Colonic mucosa (tissue), 4 donors: Measurements from ENCODE around the gene UXT. TPM values are rescaled to one million over a fixed set of nuclear protein-coding genes. Genes with fewer than 3 reads are reported as not detected.
"Not testable (repeated sequence)": the region's sequence is repeated elsewhere in the genome, so short reads cannot be mapped to it uniquely, and the experiment has no call there.

Experiments used
- DNase-seq: peaks from one replicate; pipeline ENCODE4 v3.0.0-alpha.2; 2020
- H3K27ac ChIP-seq: fragments of 200-600 bp; one replicate; pipeline ENCODE4 v1.8.0; 2021
- H3K27me3 ChIP-seq: fragments of 200-600 bp; one replicate; pipeline ENCODE4 v1.8.0; 2021
- H3K36me3 ChIP-seq: fragments of 200-600 bp; one replicate; pipeline ENCODE4 v1.8.0; 2021
- H3K4me1 ChIP-seq: fragments of 200-600 bp; one replicate; pipeline ENCODE4 v1.8.0; 2021; ENCODE audit warnings: mild to moderate bottlenecking
- H3K4me3 ChIP-seq: fragments of 200-600 bp; one replicate; pipeline ENCODE4 v1.8.0; 2021
- H3K9ac ChIP-seq, 2 donors: one replicate each; pipeline ENCODE4 v1.7.0; 2013; ENCODE audit warnings: control low read depth in 2 of 2, low read depth in 2 of 2, low read length in 2 of 2
- H3K9me3 ChIP-seq: fragments of 200-600 bp; one replicate; pipeline ENCODE4 v1.8.0; 2021
- intact Hi-C: fragments of 100-400 bp; cut with DNase I; formaldehyde crosslinking; loops from one replicate; pipeline ENCODE4 v1.14.1; 2022
- total RNA-seq, 2 donors: library from RNA; stranded (reverse); fragmentation: NEBNext Ultra II Directional in 1 of 2; extraction: Animal tissue kit (Norgen Biotek cat#: 25700) in 1 of 2; gene quantifications; one replicate each; pipeline ENCODE4 v1.2.1, GENCODE V29; 2021
- TF ChIP-seq, protein P1 (sequence below): fragments of 200-600 bp; IDR thresholded peaks from one replicate; pipeline ENCODE4 v1.8.0; 2022; ENCODE audit warnings: antibody characterized with exemption, mild to moderate bottlenecking
- donor health status: healthy.
- donor health status: DM: no; HTN: no; CAD: no.
- donor health status: DM: no; HTN: no; CAD: no.

The UXT gene
- total RNA-seq, 2 donors from 2014 or later, result 102 to 123 TPM

DNA sequence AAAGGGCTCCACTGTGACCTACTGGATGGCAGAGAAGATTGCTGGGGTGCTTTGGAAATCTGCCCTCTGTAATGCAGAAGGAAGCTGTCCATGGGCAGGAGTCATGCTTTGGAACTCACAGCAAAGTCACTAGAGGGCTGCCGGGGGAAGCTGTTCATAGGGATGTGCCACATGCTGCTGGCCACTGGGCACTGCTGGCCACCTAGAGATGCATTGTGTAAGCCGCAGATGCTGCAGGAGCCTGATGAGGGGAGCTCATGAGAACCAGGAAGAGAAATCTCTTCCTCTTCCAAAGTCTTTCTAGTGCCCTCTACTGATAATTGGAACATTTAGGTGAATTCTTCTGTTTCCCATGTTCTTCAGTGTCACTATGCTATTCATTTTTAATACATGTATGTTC, 31.2 kb upstream of the UXT start:
- H3K27me3 ChIP-seq, result no peaks in the 10 kb centered on the region
- H3K9ac ChIP-seq, result no peak overlapping the region
- intact Hi-C loops, result no loop called here
- no peak for DNase-seq
- H3K9me3 ChIP-seq, result no peaks in the 10 kb centered on the region
- no peaks in the 10 kb centered on the region for H3K36me3 ChIP-seq
- no peak overlapping the region for H3K27ac ChIP-seq
- H3K4me1 ChIP-seq, result no peaks in the 10 kb centered on the region
- H3K4me3 ChIP-seq, result no peak overlapping the region
- TF ChIP-seq, protein P1, sequence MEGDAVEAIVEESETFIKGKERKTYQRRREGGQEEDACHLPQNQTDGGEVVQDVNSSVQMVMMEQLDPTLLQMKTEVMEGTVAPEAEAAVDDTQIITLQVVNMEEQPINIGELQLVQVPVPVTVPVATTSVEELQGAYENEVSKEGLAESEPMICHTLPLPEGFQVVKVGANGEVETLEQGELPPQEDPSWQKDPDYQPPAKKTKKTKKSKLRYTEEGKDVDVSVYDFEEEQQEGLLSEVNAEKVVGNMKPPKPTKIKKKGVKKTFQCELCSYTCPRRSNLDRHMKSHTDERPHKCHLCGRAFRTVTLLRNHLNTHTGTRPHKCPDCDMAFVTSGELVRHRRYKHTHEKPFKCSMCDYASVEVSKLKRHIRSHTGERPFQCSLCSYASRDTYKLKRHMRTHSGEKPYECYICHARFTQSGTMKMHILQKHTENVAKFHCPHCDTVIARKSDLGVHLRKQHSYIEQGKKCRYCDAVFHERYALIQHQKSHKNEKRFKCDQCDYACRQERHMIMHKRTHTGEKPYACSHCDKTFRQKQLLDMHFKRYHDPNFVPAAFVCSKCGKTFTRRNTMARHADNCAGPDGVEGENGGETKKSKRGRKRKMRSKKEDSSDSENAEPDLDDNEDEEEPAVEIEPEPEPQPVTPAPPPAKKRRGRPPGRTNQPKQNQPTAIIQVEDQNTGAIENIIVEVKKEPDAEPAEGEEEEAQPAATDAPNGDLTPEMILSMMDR, result no peak

DNA sequence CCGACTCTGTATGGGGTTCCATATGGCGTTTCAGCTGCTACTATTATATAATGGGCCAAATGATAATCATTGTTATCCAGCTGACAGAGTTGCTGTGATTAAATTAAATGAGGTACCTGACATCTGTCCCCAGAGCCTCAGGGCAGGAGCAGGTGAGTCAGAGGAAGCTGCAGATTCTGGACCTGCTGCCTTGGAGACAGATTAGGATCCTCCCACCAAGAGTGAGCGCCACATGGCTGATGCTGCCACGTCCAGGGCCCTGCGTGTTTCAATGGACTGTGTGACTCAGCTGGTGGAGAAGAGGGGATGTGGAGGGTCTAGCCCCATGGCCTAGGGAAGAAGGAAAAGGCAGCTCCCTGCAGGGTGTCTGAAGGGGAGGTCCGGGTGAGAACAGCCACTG, 28.3 kb upstream of the UXT start:
- no peak for DNase-seq
- Histone ChIP-seq H3K4me3 (no peak overlapping the region), H3K9me3 (no peaks in the 10 kb centered on the region), H3K27ac (no peak overlapping the region), H3K4me1 (no peaks in the 10 kb centered on the region), H3K36me3 (no peaks in the 10 kb centered on the region), H3K27me3 (no peaks in the 10 kb centered on the region), H3K9ac (no peak overlapping the region)
- intact Hi-C loops, result no loop called here
- TF ChIP-seq, protein P1, result no peak

DNA sequence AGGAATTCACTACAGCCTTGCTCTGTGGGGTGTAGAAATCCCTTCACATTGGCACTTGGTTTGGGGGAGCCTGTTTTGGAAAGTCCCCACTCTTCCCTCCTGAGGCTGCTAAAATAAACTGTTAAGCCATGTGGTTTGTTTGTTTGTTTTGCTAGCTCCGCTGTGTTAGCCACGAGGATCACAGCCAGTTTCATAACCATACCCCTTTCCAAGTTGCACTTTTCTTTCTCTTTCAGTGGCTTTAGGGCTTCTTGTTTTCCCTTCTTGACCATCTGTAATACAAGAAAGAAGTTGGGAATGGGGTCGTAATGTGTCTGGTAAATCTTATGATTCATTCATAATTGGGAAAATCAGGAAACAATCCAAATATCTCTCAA, 24.8 kb upstream of the UXT start:
- Histone ChIP-seq H3K9me3 (no peaks in the 10 kb centered on the region), H3K27me3 (no peaks in the 10 kb centered on the region), H3K4me3 (no peak overlapping the region), H3K27ac (no peak overlapping the region), H3K4me1 (no peaks in the 10 kb centered on the region), H3K36me3 (no peaks in the 10 kb centered on the region), H3K9ac (no peak overlapping the region)
- TF ChIP-seq, protein P1, result no peak
- no peak for DNase-seq
- intact Hi-C loops, result no loop called here

DNA sequence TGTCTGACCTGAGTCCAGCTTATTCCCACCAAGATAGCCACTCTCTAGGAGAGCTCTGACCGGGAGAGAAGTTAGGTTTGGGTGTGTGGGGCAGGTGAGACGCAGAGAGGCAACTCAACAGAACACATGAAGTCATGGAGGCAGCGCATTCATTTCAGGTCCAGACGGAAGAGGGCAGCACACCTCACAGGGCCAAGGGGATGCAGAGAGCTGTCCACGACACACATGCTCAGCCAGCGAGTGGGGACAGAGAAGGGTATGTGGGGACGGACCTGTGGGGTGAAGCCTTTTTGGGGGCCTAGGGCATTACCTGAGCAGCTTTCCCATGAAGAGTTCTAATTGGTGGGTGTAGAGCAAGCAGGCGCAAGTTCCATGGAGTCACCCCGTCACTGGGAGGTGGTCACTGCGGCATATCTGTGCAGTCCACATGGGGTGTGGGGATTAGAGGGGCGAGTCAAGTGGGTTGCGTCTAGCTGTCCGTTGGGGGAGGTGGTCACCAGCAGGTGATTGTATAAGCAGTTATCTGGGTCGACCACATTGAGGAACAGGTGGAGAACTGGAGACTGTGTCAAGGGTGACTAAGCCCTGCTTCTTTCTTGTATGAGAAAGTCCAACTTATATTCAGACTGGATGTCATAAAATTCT, 24.3 kb upstream of the UXT start:
- no peaks in the 10 kb centered on the region for H3K36me3 ChIP-seq
- no peak overlapping the region for H3K4me3 ChIP-seq
- no peak overlapping the region for H3K27ac ChIP-seq
- H3K9me3 ChIP-seq, result no peaks in the 10 kb centered on the region
- DNase-seq, result no peak
- no peaks in the 10 kb centered on the region for H3K4me1 ChIP-seq
- H3K9ac ChIP-seq, result no peak overlapping the region
- TF ChIP-seq, protein P1, result no peak
- no peaks in the 10 kb centered on the region for H3K27me3 ChIP-seq
- intact Hi-C loops, result no loop called here

DNA sequence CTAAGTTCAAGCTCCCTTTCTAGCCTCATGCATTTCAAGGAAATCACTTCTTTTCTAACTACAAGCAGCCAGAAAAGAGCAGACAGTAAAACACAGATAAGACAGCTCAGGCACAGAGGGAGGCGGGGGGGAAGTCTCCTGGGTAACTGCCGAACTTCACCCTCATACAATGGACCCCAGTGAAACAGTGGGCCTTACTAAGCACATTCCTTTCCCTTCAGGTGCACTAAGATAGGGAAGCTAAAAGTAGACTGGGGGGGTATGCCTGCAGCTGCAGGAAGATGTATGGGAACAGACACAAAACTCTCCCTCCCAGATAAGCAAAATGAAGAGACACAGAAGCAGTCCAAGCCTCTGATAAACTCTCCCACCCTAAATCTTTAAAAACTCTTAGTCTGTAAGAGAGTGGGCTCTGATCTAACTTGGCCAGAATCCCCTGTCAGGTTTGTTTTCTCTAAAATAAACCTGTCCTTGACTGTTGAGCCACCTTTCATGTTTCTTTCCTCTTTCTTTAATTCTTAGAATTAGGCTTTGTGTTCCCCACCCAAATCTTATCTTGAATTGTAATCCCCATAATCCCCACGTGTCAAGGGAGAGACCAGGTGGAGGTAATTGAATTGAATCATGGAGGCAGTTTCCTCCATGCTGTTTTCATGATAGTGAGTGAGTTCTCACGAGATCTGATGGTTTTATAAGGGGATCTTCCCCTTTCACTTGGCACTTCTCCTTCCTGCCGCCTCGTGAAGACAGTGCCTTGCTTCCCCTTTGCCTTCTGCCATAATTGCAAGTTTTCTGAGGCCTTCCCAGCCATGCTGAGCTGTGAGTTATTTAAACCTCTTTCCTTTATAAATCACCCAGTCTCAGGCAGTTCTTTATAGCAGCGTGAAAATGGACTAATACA, 17.2 kb upstream of the UXT start:
- H3K27me3 ChIP-seq, H3K9me3 ChIP-seq, DNase-seq, intact Hi-C loops, H3K9ac ChIP-seq, H3K27ac ChIP-seq, H3K36me3 ChIP-seq, H3K4me1 ChIP-seq, H3K4me3 ChIP-seq: not testable (repeated sequence)

DNA sequence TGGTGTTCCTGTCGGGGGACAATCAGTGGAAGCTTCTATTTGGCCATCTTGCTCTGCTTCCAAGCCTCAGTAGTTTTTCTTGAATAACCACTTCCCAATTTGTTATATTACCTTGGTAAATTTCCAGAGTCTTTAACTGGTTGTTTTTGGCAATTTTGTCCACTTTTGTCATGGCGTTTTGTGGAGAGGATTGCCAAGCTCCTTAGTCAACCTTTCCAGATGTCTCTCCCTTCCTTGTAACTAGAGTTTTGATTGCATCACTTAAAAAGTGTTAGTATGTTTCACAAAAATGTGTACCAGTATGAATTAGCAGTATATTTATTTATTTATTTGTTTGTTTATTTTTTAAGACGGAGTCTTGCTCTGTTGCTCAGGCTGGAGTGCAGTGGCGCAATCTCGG, 15.8 kb upstream of the UXT start:
- Histone ChIP-seq H3K27ac (no peak overlapping the region), H3K36me3 (no peaks in the 10 kb centered on the region), H3K4me3 (no peak overlapping the region), H3K9ac (no peak overlapping the region), H3K27me3 (no peaks in the 10 kb centered on the region), H3K4me1 (no peaks in the 10 kb centered on the region), H3K9me3 (no peaks in the 10 kb centered on the region)
- TF ChIP-seq, protein P1, result no peak
- DNase-seq, result no peak
- intact Hi-C loops, result no loop called here

DNA sequence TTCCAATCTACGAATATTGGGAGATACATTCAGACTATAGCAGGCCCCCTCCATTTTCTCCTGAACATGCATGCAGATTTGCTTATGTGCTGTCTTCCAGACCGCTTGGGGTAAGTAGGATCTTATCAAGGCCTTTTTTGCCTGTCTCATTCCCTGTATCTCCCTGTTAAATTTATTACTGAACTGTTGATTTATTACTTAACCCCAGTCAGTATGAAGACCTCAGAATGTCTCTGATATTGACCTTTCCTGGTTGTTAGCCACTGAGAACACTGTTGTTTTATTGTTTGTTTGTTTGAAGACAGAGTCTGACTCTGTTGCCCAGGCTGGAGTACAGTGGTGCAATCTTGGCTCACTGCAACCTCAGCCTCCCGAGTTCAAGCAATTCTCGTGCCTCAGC, 6.8 kb upstream of the UXT start:
- DNase-seq, H3K9ac ChIP-seq, intact Hi-C loops, H3K9me3 ChIP-seq, H3K36me3 ChIP-seq, H3K27me3 ChIP-seq, H3K4me1 ChIP-seq, H3K27ac ChIP-seq, H3K4me3 ChIP-seq: not testable (repeated sequence)
